ENCODE results near the gene MGST3. TPM values are rescaled to one million over a fixed set of nuclear protein-coding genes. Genes with fewer than 3 reads are reported as not detected.
"Not testable (repeated sequence)": the region's sequence is repeated elsewhere in the genome, so short reads cannot be mapped to it uniquely, and the experiment has no call there.

The MGST3 gene
- total RNA-seq, 4 donors from 2014 or later, result 106 to 175 (median 157) TPM

DNA sequence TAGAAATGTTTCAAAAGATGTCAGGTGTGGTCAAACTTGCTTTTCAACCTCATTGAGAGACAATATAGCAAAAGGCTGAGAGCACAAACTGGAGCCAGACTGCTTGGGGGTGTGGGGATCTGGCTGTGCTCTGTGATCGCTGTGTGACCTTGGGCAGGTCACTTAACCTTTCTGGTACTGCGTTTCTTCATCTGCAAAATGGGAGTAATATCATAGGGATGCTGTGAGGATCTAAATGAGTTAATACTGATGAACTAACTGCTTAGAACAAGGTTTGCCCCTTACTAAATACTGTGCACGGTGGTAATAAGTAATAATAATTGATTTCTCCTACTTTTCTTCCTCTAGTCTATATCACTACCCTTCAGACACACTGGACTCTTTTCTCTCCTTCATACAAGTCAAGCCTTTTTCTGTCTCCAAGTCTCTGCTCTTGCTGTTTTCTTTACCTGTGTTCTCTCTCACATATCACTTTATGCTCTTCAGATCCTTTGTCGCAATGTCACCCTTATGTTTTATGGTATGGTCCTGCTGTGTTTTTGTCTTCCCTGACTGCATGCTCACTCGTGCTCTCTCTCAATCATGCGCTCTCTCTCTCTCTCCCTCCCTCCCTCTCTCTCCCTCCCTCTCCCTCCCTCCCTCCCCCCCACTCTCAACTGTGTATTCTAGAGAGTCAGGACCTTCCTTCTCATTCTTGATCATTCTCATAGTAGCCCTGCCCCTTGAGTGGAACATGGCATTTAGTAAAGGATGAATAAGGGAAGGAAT is 3.3 kb downstream of the MGST3 start:
- no peaks in the 10 kb centered on the region for H3K36me3 ChIP-seq
- 70 to 71% methylated on average over 6 of the region's 6 CpGs for WGBS, 2 donors

DNA sequence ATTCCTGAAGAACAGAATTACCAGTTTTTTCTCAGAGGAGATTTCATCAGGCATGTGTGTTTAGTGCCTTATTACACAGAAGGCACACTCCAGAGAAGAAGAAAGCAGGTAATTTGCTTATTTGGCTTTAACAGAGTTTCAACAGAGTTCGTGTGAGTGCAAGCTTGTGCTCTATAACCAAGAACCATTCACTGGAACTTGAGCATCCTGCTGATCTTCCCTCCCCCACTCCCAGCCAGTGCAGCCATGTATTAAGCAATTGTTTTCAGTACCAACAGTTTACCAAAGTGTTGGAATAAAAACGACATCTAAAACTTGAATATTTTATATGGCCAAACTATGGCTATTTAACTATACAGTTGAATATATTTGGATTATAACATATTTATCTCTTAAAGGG is 4.3 kb downstream of the MGST3 start:
- Histone ChIP-seq H3K36me3 (no peaks in the 10 kb centered on the region), H3K27ac (peak overlapping the region in 2 of 4 donors; percentile 53 to 81), H3K4me3 (no peak overlapping the region), H3K9me3 (no peaks in the 10 kb centered on the region), H3K4me1 (peaks cover 0 to 83% (median 32%) of the 10 kb centered on the region in 4 donors), H3K27me3 (no peaks in the 10 kb centered on the region)
- TF ChIP-seq, protein P1, sequence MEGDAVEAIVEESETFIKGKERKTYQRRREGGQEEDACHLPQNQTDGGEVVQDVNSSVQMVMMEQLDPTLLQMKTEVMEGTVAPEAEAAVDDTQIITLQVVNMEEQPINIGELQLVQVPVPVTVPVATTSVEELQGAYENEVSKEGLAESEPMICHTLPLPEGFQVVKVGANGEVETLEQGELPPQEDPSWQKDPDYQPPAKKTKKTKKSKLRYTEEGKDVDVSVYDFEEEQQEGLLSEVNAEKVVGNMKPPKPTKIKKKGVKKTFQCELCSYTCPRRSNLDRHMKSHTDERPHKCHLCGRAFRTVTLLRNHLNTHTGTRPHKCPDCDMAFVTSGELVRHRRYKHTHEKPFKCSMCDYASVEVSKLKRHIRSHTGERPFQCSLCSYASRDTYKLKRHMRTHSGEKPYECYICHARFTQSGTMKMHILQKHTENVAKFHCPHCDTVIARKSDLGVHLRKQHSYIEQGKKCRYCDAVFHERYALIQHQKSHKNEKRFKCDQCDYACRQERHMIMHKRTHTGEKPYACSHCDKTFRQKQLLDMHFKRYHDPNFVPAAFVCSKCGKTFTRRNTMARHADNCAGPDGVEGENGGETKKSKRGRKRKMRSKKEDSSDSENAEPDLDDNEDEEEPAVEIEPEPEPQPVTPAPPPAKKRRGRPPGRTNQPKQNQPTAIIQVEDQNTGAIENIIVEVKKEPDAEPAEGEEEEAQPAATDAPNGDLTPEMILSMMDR (IDR thresholded peaks at IDR 0.05), result no peak
- 30 to 41% methylated on average over 2 of the region's 2 CpGs for WGBS, 2 donors
- no peak for DNase-seq (ENCODE audit: low spot score in 2 of 2)

More for the DNA sequence above, 3.3 kb downstream of the MGST3 start:
- Histone ChIP-seq H3K27ac (peak overlapping the region in 2 of 4 donors; percentile 13 to 17), H3K4me1 (peaks cover 0 to 83% (median 32%) of the 10 kb centered on the region in 4 donors), H3K27me3 (no peaks in the 10 kb centered on the region), H3K4me3 (no peak overlapping the region), H3K9me3 (no peaks in the 10 kb centered on the region)
- TF ChIP-seq, protein P1 (IDR thresholded peaks at IDR 0.05), result no peak
- TF ChIP-seq POLR2A (IDR thresholded peaks at IDR 0.05) (no peak), EP300 (IDR thresholded peaks at IDR 0.05) (no peak)
- no peak for DNase-seq (ENCODE audit: low spot score in 2 of 2)

DNA sequence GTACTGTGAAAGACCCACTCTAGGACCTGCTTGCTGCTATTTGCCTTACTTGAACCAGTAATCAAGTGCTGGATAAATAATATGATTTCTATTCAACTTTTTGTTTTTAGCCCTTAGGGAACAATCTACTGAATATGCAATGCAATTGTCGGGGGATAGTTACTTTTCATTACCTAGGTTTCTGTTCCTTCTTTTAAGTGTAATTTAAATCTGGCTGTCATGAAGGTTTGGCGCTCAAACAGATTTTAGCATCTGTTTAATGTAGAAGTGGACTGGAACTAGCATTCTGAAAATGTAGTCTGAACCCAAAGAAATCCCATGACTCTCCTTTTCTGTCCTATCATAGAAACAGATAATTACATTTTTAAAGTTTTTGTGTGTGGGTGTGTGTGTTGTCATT is 4.8 kb downstream of the MGST3 start:
- Histone ChIP-seq H3K4me3 (no peak overlapping the region), H3K9me3 (no peaks in the 10 kb centered on the region), H3K4me1 (peaks cover 0 to 88% (median 32%) of the 10 kb centered on the region in 4 donors), H3K27me3 (no peaks in the 10 kb centered on the region), H3K27ac (peak overlapping the region in 2 of 4 donors; percentile 53 to 81), H3K36me3 (no peaks in the 10 kb centered on the region)
- DNase-seq (ENCODE audit: low spot score in 2 of 2), result no peak
- 49 to 73% methylated on average over 2 of the region's 2 CpGs for WGBS, 2 donors
- TF ChIP-seq POLR2A (IDR thresholded peaks at IDR 0.05) (no peak), EP300 (IDR thresholded peaks at IDR 0.05) (no peak)
- TF ChIP-seq, protein P1 (IDR thresholded peaks at IDR 0.05), result no peak

DNA sequence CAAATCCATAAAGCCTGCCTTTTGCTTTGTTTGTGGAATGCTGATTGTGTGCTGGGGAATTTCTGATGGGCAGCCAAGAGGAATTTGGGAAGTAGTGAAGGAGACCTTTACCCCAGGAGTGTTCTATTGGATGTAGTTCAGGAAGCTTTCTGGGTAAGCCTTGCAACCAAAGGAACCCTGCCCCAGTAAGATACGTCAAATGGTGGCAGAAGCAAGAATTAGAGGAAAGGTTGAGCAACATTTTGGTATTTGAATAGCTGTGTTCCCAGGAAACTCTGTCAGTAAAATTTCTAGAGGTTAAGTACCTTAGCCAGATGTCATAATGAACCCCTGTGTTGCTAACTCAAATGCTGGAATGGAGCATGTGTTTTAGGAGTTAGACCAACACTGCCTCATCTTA is 6.4 kb downstream of the MGST3 start:
- H3K4me3 ChIP-seq, result no peak overlapping the region
- 30 to 45% methylated on average over 1 of the region's 1 CpG for WGBS, 2 donors
- peak overlapping the region in 3 of 4 donors; percentile 20 to 81 (median 74) for H3K27ac ChIP-seq
- DNase-seq (ENCODE audit: low spot score in 2 of 2), result no peak
- TF ChIP-seq, protein P1 (IDR thresholded peaks at IDR 0.05), result no peak
- TF ChIP-seq POLR2A (IDR thresholded peaks at IDR 0.05) (no peak), EP300 (IDR thresholded peaks at IDR 0.05) (peak; percentile 75 to 84)
- H3K9me3 ChIP-seq, result no peaks in the 10 kb centered on the region
- H3K4me1 ChIP-seq, result peaks cover 0 to 98% (median 36%) of the 10 kb centered on the region in 4 donors
- no peaks in the 10 kb centered on the region for H3K27me3 ChIP-seq
- no peaks in the 10 kb centered on the region for H3K36me3 ChIP-seq

DNA sequence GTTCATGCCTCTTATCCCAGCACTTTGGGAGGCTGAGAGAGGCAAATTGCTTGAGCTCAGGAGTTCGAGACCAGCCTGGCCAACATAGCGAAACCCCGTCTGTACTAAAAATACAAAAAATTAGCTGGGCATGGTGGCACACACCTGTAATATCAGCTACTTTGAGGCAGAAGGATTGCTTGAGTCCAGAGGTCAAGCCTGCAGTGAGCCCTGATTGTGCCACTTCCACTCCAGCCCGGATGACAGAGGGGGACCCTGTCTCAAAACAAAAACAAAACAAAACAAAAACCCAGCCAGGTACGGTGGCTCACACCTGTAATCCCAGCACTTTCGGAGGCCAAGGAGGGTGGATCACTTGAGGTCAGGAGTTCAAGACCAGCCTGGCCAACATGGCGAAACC is 7.2 kb downstream of the MGST3 start:
- H3K27me3 ChIP-seq; H3K36me3 ChIP-seq; H3K9me3 ChIP-seq; H3K4me3 ChIP-seq; DNase-seq (ENCODE audit: low spot score in 2 of 2): not testable (repeated sequence)
- H3K4me1 ChIP-seq, result peaks cover 0 to 93% (median 29%) of the 10 kb centered on the region in 4 donors
- H3K27ac ChIP-seq, result peak overlapping the region in 2 of 4 donors; percentile 74 to 81
- WGBS, 2 donors, result 89% methylated on average over 7 of the region's 7 CpGs
